Endothelial cell of umbilical vein (primary cell): ENCODE measurements around the gene HEYL. TPM values are rescaled to one million over a fixed set of nuclear protein-coding genes. Genes with fewer than 3 reads are reported as not detected.

Experiments
- BruUV-seq: library from RNA; stranded (reverse); fragments of 400-500 nt; replicated peaks from 2 replicates; lab custom pipeline; 2021; lab: Mats Ljungman, UMichigan
- CTCF ChIA-PET: fragments of 300-600, 350-600 bp; sonication (Branson Sonifier 250); formaldehyde crosslinking; loops from one replicate; lab custom pipeline; 2021; ENCODE audit warnings: antibody characterized with exemption, inconsistent platforms; lab: Charles Lee
- POLR2A ChIA-PET: fragments of 300-600, 350-600 bp; sonication (Branson Sonifier 250); formaldehyde crosslinking; loops from one replicate; lab custom pipeline; 2021; ENCODE audit warnings: antibody characterized with exemption, inconsistent platforms; lab: Charles Lee
- DNase-seq: peaks from one replicate; pipeline ENCODE4 v3.0.0-alpha.2; 2011; ENCODE audit warnings: low read depth, low spot score
- FAIRE-seq: peaks from 2 replicates; lab custom pipeline; 2011; peaks lifted over from hg19 to GRCh38; lab: Jason Lieb, UNC
- H2AFZ ChIP-seq: 2 replicates; pipeline ENCODE4 v1.6.0; 2012; ENCODE audit warnings: low read depth, low read length, control low read depth, inconsistent platforms
- H3K27ac ChIP-seq: 2 replicates; pipeline ENCODE4 v1.5.1; 2011; ENCODE audit warnings: low read depth, mild to moderate bottlenecking, control low read depth, low read length, moderate library complexity; ENCODE audit not compliant: insufficient read depth
- H3K27me3 ChIP-seq, 2 experiments: 2 replicates each; pipeline versions ENCODE4 v1.6.0 to v1.6.1; 2011; ENCODE audit warnings: low read length in 2 of 2, mixed read lengths in 1 of 2; ENCODE audit not compliant: control insufficient read depth in 2 of 2, insufficient read depth in 2 of 2
- H3K36me3 ChIP-seq, 2 experiments: 2 replicates in 1 of 2; 3 replicates in 1 of 2; pipeline ENCODE4 v1.5.1; 2011; ENCODE audit warnings: low read length in 2 of 2, mild to moderate bottlenecking in 1 of 2, moderate library complexity in 1 of 2; ENCODE audit not compliant: control insufficient read depth in 2 of 2, insufficient read depth in 2 of 2; ENCODE audit errors: extremely low read depth in 1 of 2
- H3K4me1 ChIP-seq: 3 replicates; pipeline ENCODE4 v1.5.1; 2011; ENCODE audit warnings: mild to moderate bottlenecking, low read length; ENCODE audit not compliant: control insufficient read depth, insufficient read depth; ENCODE audit errors: extremely low read depth
- H3K4me2 ChIP-seq: 2 replicates; pipeline ENCODE4 v1.6.1; 2011; ENCODE audit warnings: low read length, control low read depth, mixed read lengths; ENCODE audit not compliant: insufficient read depth
- H3K4me3 ChIP-seq, 3 experiments: fragments of 200-600 bp in 1 of 3; sonication (generic), shearing (Covaris generic) in 1 of 3; replicated peaks in 1 of 3; 2 replicates each; pipeline ENCODE4 v1.5.1; 2011 to 2016; ENCODE audit warnings: control low read depth in 3 of 3, low read length in 3 of 3, mild to moderate bottlenecking in 2 of 3, inconsistent platforms in 1 of 3, low read depth in 1 of 3, moderate library complexity in 1 of 3; ENCODE audit not compliant: insufficient read depth in 1 of 3
- H3K79me2 ChIP-seq: 2 replicates; pipeline ENCODE4 v1.6.0; 2012; ENCODE audit warnings: low read length, inconsistent platforms; ENCODE audit not compliant: control insufficient read depth, insufficient read depth
- H3K9ac ChIP-seq: replicated peaks from 2 replicates; pipeline ENCODE3; 2011; ENCODE audit warnings: low read length, control low read depth; ENCODE audit not compliant: insufficient read depth; ENCODE audit errors: extremely low read depth
- H3K9me1 ChIP-seq: replicated peaks from 3 replicates; pipeline ENCODE4 v1.6.0; 2011; ENCODE audit warnings: mild to moderate bottlenecking, low read length; ENCODE audit not compliant: control insufficient read depth, insufficient read depth; ENCODE audit errors: extremely low read depth
- H3K9me3 ChIP-seq: replicated peaks from 2 replicates; pipeline ENCODE4 v1.5.1; 2012; ENCODE audit warnings: low read length, inconsistent platforms; ENCODE audit not compliant: control insufficient read depth, insufficient read depth
- H4K20me1 ChIP-seq: replicated peaks from 2 replicates; pipeline ENCODE3; 2011; ENCODE audit warnings: mild to moderate bottlenecking, low read length; ENCODE audit not compliant: control insufficient read depth, insufficient read depth; ENCODE audit errors: extremely low read depth
- EZH2 ChIP-seq: IDR thresholded peaks from 2 replicates; pipeline ENCODE4 v1.6.1; 2012; ENCODE audit warnings: borderline replicate concordance, low read depth, mild to moderate bottlenecking, moderate library complexity, low read length, inconsistent platforms; ENCODE audit not compliant: severe bottlenecking
- FOS ChIP-seq: IDR thresholded peaks from 2 replicates; pipeline ENCODE4 v1.6.1; 2011; ENCODE audit warnings: mild to moderate bottlenecking, low read length, moderate library complexity, borderline replicate concordance; ENCODE audit not compliant: insufficient read depth
- GATA2 ChIP-seq: IDR thresholded peaks from 2 replicates; pipeline ENCODE4 v1.7.0; 2011; ENCODE audit warnings: low read depth, mild to moderate bottlenecking, moderate library complexity, mixed read lengths, low read length; ENCODE audit not compliant: insufficient read length, insufficient read depth
- JUN ChIP-seq: IDR thresholded peaks from 2 replicates; pipeline ENCODE4 v1.6.1; 2011; ENCODE audit warnings: borderline replicate concordance, low read depth; ENCODE audit not compliant: insufficient read length, insufficient read depth
- MYC ChIP-seq: IDR thresholded peaks from one replicate; pipeline ENCODE4 v1.6.1; 2011; ENCODE audit warnings: mild to moderate bottlenecking, low read depth, low read length
- POLR2AphosphoS5 ChIP-seq: IDR thresholded peaks from 2 replicates; pipeline ENCODE4 v1.6.1; 2012; ENCODE audit warnings: low read depth, mild to moderate bottlenecking, control low read depth, low read length, moderate library complexity; ENCODE audit not compliant: insufficient read depth
- dilution Hi-C: fragments of 300-500 bp; cut with MboI; formaldehyde crosslinking; loops from one replicate; pipeline ENCODE4 v1.15.0; 2019; ENCODE audit warnings: low sequenced_read_pairs; ENCODE audit not compliant: extremely low pct_ligation_motif_present
- intact Hi-C: fragments of 100-400 bp; cut with micrococcal nuclease; formaldehyde crosslinking; loops from one replicate; pipeline ENCODE4 v1.10.0; 2022
- polyA plus RNA-seq, 4 experiments: library from polyadenylated mRNA; depleted of rRNA in 3 of 4; stranded (reverse) in 3 of 4; unstranded in 1 of 4; fragments of >200 nt; gene quantifications; 2 replicates each; pipeline versions ENCODE4 v1.2.1 to v1.2.3, GENCODE V29; 2011 to 2012; ENCODE audit warnings: missing spikeins in 1 of 4
- total RNA-seq: library from RNA; stranded (reverse); gene quantifications from 2 replicates; pipeline ENCODE4 v1.2.3, GENCODE V29; 2021
- TF ChIP-seq, protein P1 (sequence below): IDR thresholded peaks from 2 replicates; pipeline ENCODE4 v1.6.1; 2011; ENCODE audit not compliant: insufficient read depth, insufficient read length
- TF ChIP-seq, protein P2 (sequence below), 2 donors: IDR thresholded peaks; 1 replicate in 1 of 2; 2 replicates in 1 of 2; pipeline ENCODE4 v1.5.1; 2011; ENCODE audit warnings: low read length in 2 of 2, mild to moderate bottlenecking in 2 of 2, moderate library complexity in 2 of 2, control low read depth in 1 of 2, inconsistent platforms in 1 of 2, low read depth in 1 of 2; ENCODE audit not compliant: insufficient read depth in 1 of 2; ENCODE audit errors: extremely low read depth in 1 of 2

HEYL gene
- total and polyA plus RNA-seq, 2 donors (not counting 3 experiments of a cell fraction or from before 2014, with no cell fraction given) = not detected

- FAIRE-seq (no peak), DNase-seq (no peak)
- no peak overlapping the region for H3K9ac ChIP-seq
- no peak overlapping the region for H3K4me3 ChIP-seq
- no peaks in the 10 kb centered on the region for H3K4me1 ChIP-seq
- intact Hi-C loops (no loop called here), dilution Hi-C loops (no loop called here)
- H3K27ac ChIP-seq = no peak overlapping the region
- H3K4me2 ChIP-seq = no peak overlapping the region
- ChIA-PET POLR2A (no interaction called here), CTCF (interaction anchor here (0.7 to 5.2 kb wide), 8 partner anchors 9 to 64 kb away, joined by 3 to 64 read pairs (median 3); no protein-coding TSS in a partner anchor)
- peaks cover 14 to 24% of the 10 kb centered on the region in 2 experiments for H3K27me3 ChIP-seq
- no peaks in the 10 kb centered on the region for H3K79me2 ChIP-seq
- BruUV-seq = no TSS peak
- H4K20me1 ChIP-seq = no peaks in the 10 kb centered on the region
- no peaks in the 10 kb centered on the region for H3K36me3 ChIP-seq
- H3K9me3 ChIP-seq = no peaks in the 10 kb centered on the region
- no peak overlapping the region for H2AFZ ChIP-seq
- TF ChIP-seq, protein P1, sequence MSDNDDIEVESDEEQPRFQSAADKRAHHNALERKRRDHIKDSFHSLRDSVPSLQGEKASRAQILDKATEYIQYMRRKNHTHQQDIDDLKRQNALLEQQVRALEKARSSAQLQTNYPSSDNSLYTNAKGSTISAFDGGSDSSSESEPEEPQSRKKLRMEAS = no peak
- TF ChIP-seq EZH2 = no peak
- TF ChIP-seq POLR2AphosphoS5 = no peak
- no peak for TF ChIP-seq MYC
- TF ChIP-seq, protein P2, sequence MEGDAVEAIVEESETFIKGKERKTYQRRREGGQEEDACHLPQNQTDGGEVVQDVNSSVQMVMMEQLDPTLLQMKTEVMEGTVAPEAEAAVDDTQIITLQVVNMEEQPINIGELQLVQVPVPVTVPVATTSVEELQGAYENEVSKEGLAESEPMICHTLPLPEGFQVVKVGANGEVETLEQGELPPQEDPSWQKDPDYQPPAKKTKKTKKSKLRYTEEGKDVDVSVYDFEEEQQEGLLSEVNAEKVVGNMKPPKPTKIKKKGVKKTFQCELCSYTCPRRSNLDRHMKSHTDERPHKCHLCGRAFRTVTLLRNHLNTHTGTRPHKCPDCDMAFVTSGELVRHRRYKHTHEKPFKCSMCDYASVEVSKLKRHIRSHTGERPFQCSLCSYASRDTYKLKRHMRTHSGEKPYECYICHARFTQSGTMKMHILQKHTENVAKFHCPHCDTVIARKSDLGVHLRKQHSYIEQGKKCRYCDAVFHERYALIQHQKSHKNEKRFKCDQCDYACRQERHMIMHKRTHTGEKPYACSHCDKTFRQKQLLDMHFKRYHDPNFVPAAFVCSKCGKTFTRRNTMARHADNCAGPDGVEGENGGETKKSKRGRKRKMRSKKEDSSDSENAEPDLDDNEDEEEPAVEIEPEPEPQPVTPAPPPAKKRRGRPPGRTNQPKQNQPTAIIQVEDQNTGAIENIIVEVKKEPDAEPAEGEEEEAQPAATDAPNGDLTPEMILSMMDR (IDR thresholded peaks at IDR 0.05; ENCODE audit: extremely low read depth in 1 of 2, insufficient read depth in 1 of 2, low read depth in 1 of 2, low read length in 2 of 2) = no peak
- TF ChIP-seq JUN = no peak
- TF ChIP-seq FOS = no peak
- no peak for TF ChIP-seq GATA2
- H3K9me1 ChIP-seq = no peaks in the 10 kb centered on the region
Observed at GRCh38 chr1:39647247-39647646, 7.8 kb upstream of the HEYL start.
